KMS-11 (cell line): ENCODE results near the gene MYADM.

ENCODE experiments used
- H2AFZ ChIP-seq: fragments of 200-600 bp; sonication (generic); 2 replicates; pipeline ENCODE4 v1.6.1; 2016; ENCODE audit warnings: antibody characterized with exemption, mixed run types, low read depth
- H3K27ac ChIP-seq: fragments of 200-600 bp; sonication (generic); 2 replicates; pipeline ENCODE4 v1.6.1; 2016; ENCODE audit warnings: mild to moderate bottlenecking, mixed run types
- H3K27me3 ChIP-seq: fragments of 200-600 bp; sonication (generic); 2 replicates; pipeline ENCODE4 v1.6.1; 2017; ENCODE audit warnings: mild to moderate bottlenecking, low read depth, mixed run types, moderate library complexity; ENCODE audit not compliant: insufficient read depth
- H3K36me3 ChIP-seq: fragments of 200-600 bp; sonication (generic); 2 replicates; pipeline ENCODE4 v1.6.1; 2017; ENCODE audit warnings: mild to moderate bottlenecking, mixed run types; ENCODE audit not compliant: insufficient read depth
- H3K4me1 ChIP-seq: fragments of 200-600 bp; sonication (generic); 2 replicates; pipeline ENCODE4 v1.6.1; 2016; ENCODE audit warnings: mild to moderate bottlenecking, low read depth, mixed run types; ENCODE audit not compliant: poor library complexity, severe bottlenecking
- H3K4me2 ChIP-seq: fragments of 200-600 bp; sonication (generic); 2 replicates; pipeline ENCODE4 v1.7.0; 2016; ENCODE audit warnings: mild to moderate bottlenecking, mixed run types
- H3K4me3 ChIP-seq: fragments of 200-600 bp; sonication (generic); IDR thresholded peaks from 2 replicates; pipeline ENCODE4 v1.6.1; 2017; ENCODE audit warnings: low read depth, low read length, mixed read lengths; ENCODE audit not compliant: insufficient read depth
- H3K79me2 ChIP-seq: fragments of 200-600 bp; sonication (generic); 2 replicates; pipeline ENCODE4 v1.6.1; 2016; ENCODE audit warnings: low read depth, mixed run types; ENCODE audit not compliant: insufficient read depth
- H3K9ac ChIP-seq: fragments of 200-600 bp; sonication (generic); 2 replicates; pipeline ENCODE4 v1.6.1; 2016; ENCODE audit warnings: mild to moderate bottlenecking, mixed run types
- H4K20me1 ChIP-seq: fragments of 200-600 bp; sonication (generic); 2 replicates; pipeline ENCODE4 v1.6.1; 2016; ENCODE audit warnings: mild to moderate bottlenecking, mixed run types; ENCODE audit not compliant: insufficient read depth
- CTCF ChIP-seq: fragments of 200-600 bp; sonication (generic); conservative IDR thresholded peaks from 2 replicates; pipeline ENCODE4 v1.6.1; 2017; ENCODE audit warnings: low read depth, mild to moderate bottlenecking, antibody characterized with exemption, low read length, moderate library complexity, mixed read lengths

The MYADM gene

GRCh38 chr19:53909471-53910169 lies 41.9 kb downstream of the MYADM start:
- no peak overlapping the region for H3K9ac ChIP-seq
- H2AFZ ChIP-seq: no peak overlapping the region
- no peak for TF ChIP-seq CTCF
- H3K27me3 ChIP-seq: no peaks in the 10 kb centered on the region
- H3K4me1 ChIP-seq: no peaks in the 10 kb centered on the region
- no peak overlapping the region for H3K4me3 ChIP-seq
- H3K27ac ChIP-seq: no peak overlapping the region
- no peaks in the 10 kb centered on the region for H3K79me2 ChIP-seq
- no peak overlapping the region for H3K4me2 ChIP-seq
- no peaks in the 10 kb centered on the region for H3K36me3 ChIP-seq
- H4K20me1 ChIP-seq: no peaks in the 10 kb centered on the region

- no peaks in the 10 kb centered on the region for H4K20me1 ChIP-seq
- H3K27ac ChIP-seq: no peak overlapping the region
- H3K4me3 ChIP-seq: no peak overlapping the region
- H3K4me1 ChIP-seq: no peaks in the 10 kb centered on the region
- no peaks in the 10 kb centered on the region for H3K36me3 ChIP-seq
- H2AFZ ChIP-seq: no peak overlapping the region
- TF ChIP-seq CTCF: no peak
- no peaks in the 10 kb centered on the region; the same call in 1 of the 2 replicates for H3K27me3 ChIP-seq
- no peak overlapping the region for H3K4me2 ChIP-seq
- H3K79me2 ChIP-seq: no peaks in the 10 kb centered on the region
- no peak overlapping the region for H3K9ac ChIP-seq
Observed at GRCh38 chr19:53910170-53910518, 42.5 kb downstream of the MYADM start.

- H3K27me3 ChIP-seq: no peaks in the 10 kb centered on the region; the same call in 1 of the 2 replicates
- no peaks in the 10 kb centered on the region for H4K20me1 ChIP-seq
- no peaks in the 10 kb centered on the region for H3K4me1 ChIP-seq
- no peak overlapping the region for H3K27ac ChIP-seq
- no peak overlapping the region for H2AFZ ChIP-seq
- H3K79me2 ChIP-seq: no peaks in the 10 kb centered on the region
- no peaks in the 10 kb centered on the region for H3K36me3 ChIP-seq
- no peak overlapping the region for H3K4me2 ChIP-seq
- TF ChIP-seq CTCF: 0 out of 2 replicates have a peak, but pooled peaks have one; percentile 16
- no peak overlapping the region for H3K4me3 ChIP-seq
- H3K9ac ChIP-seq: no peak overlapping the region
Observed at GRCh38 chr19:53912653-53913052, 45.0 kb downstream of the MYADM start.

- H3K9ac ChIP-seq: no peak overlapping the region
- H3K36me3 ChIP-seq: no peaks in the 10 kb centered on the region
- no peaks in the 10 kb centered on the region for H4K20me1 ChIP-seq
- no peaks in the 10 kb centered on the region; the same call in 1 of the 2 replicates for H3K27me3 ChIP-seq
- TF ChIP-seq CTCF: no peak
- no peak overlapping the region for H3K4me3 ChIP-seq
- H2AFZ ChIP-seq: no peak overlapping the region
- no peaks in the 10 kb centered on the region for H3K79me2 ChIP-seq
- H3K4me1 ChIP-seq: no peaks in the 10 kb centered on the region
- no peak overlapping the region for H3K4me2 ChIP-seq
- no peak overlapping the region for H3K27ac ChIP-seq
Observed at GRCh38 chr19:53915000-53915399, 47.3 kb downstream of the MYADM start.
